Kasumi-1 (cell line): ENCODE measurements around the gene PIK3C2G.
"Not testable (repeated sequence)": the region's sequence is repeated elsewhere in the genome, so short reads cannot be mapped to it uniquely, and the experiment has no call there.

Experiments
- DNase-seq, 2 experiments: peaks; one replicate each; lab custom pipeline; 2025; lab: John Stamatoyannopoulos, UW

The PIK3C2G gene

DNA sequence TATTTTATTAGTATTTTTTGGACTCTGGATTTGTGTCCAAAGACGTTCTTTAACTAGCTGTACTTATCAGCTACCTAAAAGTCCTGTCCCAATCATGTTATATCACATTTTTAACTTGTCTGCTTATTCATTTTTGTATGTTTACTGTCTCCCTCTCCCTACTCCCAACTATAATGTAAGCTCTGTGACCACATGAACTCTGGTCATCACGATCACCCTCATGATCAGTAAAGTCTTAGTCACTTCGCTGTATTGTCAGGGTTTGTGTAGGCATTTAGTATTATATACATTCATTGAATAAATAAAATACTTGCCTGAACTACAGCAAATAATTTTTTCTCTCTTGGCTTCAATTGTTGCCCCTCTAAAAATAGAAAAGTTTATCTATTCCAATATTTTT is 211.0 kb downstream of the PIK3C2G start:
- DNase-seq: no peak

- DNase-seq: no peak
Measured at GRCh38 chr12:18472806-18473205, 211.5 kb downstream of the PIK3C2G start.

DNA sequence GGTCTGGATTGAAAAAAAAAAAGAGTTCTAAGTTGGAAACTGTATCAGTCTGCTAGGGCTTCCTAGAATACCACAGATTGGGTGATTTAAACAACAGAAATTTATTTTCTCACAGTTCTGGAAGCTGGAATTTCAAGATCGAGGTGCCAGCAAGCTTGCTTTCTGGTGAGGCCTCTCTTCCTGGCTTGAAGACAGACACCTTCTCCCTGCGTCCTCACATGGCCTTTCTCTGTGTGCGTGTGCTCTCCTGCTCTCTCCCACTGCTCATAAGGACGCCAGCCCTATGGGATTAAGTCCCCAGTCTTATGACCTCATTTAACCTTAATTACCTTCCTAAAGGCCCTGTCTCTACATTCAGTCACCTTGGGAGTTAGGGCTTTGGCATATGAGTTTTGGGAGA is 215.5 kb downstream of the PIK3C2G start:
- DNase-seq: no peak

DNA sequence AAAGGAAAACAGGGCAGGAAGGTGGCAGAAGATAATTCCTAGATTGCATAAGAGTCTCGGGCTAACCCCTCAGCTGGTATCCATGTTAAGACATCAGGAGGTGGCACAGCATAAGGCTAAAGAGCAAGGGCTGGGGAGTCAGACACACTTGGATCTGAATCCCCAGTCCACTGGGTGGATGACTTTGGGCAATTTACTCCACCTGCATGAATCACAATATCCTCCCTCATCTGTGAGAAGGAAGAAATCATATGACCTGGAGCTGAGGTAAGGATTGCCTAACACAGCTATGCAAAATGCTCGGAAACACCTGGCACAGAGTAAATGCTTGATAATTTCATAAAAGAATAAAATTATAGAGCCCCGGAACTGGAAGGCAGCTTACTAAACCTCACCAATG is 217.9 kb downstream of the PIK3C2G start:
- DNase-seq: no peak

GRCh38 chr12:18482601-18483120 is 221.3 kb downstream of the PIK3C2G start:
- DNase-seq: no peak

DNA sequence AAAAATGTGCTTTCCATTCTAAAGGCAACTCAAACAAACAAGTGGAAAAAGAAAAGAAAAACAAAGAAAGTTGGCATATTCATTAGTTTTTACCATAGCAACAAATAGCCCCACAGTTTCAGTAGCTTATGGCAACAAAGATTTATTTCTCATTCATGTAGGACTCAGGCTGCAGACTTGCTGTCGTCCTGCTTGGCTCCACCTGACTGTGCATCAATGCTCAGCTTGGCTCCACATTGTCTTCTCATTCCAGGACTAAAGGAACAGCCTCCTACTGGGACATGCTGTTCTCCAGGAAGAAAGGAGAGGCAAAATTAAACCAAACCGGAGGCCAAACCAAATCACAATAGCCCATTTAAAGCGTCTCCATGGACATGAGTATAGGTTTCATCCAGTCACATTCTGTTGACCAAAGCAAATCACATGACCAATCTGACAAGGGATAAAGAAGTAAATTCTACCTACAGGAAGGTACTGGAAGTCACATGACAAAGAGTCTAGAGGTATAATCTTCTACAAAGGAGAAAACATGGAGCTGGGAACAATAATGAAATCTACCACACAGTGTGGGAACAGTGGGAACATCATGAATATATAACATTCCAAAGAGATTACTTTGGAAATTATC is 222.5 kb downstream of the PIK3C2G start:
- no peak for DNase-seq

DNA sequence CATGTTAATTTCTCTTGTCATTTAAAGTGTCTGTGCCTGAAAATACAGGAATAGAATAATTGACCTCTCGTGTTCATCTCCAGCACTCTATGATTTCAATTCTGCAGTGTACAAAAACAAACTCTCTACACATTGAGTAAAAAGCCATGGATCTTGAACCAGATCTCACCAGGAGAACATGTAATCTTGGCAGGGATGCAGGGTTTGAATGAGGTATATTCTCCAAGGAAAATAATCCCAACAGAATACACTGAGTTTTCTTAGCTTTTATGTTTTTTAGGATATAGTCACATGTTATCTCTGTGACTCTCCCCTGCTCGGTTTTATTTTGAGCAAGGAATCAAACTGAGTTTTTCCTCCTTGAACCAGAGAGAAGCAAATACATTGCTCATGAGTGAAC is 224.7 kb downstream of the PIK3C2G start:
- no peak for DNase-seq

- no peak for DNase-seq
Measured at GRCh38 chr12:18487509-18487908, 226.2 kb downstream of the PIK3C2G start.

DNA sequence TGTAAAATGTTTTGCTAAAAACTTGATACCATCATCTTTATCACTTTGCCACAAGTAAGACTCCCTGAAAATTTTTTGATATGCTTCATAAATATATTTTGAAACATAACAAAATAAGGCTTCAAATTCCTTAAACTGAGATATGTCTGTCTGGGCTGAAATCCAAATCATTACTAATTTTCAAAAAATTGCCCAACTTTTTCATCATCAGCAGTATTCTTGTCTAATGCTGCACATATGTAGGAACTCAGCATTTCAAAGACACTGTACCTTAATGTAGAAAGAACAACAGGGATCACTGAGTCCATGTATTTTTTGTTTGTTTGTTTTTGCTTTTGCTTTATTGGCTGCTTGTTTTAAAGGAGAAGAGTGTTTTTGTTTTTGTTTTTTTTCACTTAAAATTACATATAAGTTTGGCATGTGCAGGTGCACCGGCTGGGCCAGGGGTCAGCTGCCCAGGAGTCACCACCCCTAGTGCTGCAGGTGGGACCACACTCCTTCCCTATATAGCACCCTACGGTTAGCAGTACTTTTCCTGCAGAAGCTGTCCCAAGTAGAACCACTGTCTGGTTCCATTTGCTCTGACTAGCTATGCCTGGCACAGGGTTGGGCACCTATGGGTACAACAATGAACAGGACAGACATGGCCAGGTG is 231.2 kb downstream of the PIK3C2G start:
- DNase-seq: no peak

- no peak for DNase-seq
Measured at GRCh38 chr12:18496156-18496555, 234.8 kb downstream of the PIK3C2G start.

DNA sequence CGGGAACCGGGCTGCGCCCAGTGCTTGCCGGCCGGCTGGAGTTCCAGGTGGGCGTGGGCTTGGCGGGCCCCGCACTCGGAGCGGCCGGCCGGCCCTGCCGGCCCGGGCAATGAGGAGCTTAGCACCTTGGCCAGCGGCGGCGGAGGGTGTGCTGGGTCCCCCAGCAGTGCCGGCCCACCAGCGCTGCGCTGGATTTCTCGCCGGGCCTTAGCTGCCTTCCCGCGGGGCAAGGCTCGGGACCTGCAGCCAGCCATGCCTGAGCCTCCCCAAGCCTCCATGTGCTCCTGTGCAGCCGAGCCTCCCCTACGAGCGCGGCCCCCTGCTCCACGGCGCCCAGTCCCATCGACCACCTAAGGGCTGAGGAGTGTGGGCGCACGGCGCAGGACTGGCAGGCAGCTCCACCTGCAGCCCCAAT is 238.8 kb downstream of the PIK3C2G start:
- not testable (repeated sequence) for DNase-seq

DNA sequence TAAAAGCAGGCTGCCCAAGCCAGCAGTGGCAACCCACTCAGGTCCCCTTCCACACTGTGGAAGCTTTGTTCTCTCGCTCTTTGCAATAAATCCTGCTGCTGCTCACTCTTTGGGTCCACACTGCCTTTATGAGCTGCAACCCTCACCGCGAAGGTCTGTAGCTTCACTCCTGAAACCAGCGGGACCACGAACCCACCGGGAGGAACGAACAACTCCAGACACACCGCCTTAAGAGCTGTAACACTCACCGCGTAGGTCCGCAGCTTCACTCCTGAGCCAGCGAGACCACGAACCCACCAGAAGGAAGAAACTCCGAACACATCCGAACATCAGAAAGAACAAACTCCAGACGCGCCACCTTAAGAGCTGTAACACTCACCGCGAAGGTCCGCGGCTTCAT is 239.4 kb downstream of the PIK3C2G start:
- not testable (repeated sequence) for DNase-seq

- DNase-seq: no peak
Measured at GRCh38 chr12:18502422-18502968, 241.2 kb downstream of the PIK3C2G start.

DNA sequence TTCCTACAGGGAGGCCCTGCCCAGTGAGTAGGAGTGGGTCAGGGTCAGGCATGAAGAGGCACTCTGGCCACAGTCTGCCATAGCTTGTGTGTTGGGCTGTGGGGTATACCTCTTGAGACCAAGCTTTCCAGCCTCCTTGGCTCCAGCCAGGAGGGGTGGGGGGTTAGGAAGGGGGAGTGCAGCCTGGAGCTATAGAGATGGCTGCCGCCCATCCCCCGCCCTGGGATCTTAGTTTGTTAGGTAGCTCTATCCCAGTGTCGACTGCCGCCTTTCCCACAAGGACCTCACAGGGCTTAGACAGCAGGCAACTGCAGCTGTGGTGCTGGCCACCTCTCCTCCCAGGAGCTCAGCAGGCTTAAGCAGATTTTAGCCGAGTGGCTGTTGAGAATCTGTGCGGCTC is 260.1 kb downstream of the PIK3C2G start:
- DNase-seq: no peak

DNA sequence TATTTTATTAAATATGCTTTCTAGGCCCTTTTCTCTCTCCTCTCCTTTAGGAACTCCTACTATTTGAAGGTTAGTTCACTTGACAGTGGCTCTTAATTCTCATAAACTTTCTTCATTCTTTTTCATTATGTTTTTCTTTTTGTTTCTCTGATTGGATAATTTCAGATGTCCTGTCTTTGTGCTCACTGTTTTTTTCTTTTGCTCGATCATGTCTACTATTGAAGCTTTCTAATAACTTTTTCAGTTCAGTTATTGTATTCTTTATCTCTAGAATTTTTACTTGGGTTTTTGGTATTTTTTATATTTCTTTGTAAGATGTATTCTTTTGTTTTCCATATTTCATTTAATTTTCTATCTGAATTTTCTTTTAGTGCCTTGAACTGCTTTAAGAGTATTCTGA is 261.5 kb downstream of the PIK3C2G start:
- no peak for DNase-seq

DNA sequence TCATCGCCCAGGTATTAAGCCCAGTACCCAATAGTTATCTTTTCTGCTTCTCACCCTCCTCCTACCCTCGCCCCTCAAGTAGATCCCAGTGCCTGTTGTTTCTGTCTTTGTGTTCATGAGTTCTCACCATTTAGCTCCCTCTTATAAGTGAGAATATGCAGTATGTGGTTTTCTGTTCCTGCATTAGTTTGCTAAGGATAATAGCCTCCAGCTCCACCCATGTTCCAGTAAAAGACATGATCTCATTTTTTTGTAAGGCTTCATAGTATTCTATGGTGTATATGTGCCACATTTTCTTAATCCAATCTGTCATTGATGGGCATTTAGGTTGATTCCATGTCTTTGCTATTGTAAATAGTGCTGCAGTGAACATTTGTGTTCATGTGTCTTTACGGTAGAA is 281.2 kb downstream of the PIK3C2G start:
- not testable (repeated sequence) for DNase-seq

DNA sequence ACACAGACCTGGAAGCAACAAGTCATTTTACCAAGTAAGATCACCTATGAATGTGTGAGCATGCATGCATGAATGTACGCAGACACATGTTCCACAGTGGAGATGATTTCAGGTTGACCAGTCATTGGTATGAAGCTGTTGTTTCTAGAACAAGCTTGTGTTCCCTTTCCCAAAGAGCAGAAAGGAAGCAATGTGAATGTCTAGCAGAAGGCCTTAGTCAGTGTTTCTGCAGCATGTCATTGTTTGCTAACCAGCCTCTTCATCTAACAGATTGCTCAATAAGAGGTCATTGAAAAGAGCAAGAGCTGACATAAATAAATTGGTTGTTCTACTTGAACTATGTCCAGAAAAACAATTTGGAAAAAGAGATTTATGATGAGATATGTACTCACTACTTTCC is 285.1 kb downstream of the PIK3C2G start:
- no peak for DNase-seq

DNA sequence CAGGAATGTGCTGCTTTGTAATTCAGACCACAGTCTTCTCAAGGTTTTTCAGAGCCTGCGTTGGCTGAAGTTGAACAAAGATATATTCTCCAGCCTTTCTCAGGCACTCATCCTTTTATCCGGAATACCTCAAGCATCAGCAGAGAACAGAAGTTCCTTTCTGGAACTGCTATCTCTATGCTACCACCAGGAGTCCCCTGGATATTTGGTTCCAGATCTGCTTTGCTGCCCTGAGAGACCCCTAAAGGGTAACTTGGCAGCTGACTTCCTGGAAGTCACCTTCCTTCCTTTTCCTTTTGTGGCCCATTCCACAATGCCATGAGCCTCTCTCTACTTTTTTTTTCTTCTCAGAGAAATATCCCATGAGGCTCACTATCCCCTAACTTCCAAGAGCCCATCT is 288.3 kb downstream of the PIK3C2G start:
- DNase-seq: peak in 1 of 2 experiments; percentile 23

- no peak for DNase-seq
Measured at GRCh38 chr12:18551106-18551505, 289.8 kb downstream of the PIK3C2G start.

DNA sequence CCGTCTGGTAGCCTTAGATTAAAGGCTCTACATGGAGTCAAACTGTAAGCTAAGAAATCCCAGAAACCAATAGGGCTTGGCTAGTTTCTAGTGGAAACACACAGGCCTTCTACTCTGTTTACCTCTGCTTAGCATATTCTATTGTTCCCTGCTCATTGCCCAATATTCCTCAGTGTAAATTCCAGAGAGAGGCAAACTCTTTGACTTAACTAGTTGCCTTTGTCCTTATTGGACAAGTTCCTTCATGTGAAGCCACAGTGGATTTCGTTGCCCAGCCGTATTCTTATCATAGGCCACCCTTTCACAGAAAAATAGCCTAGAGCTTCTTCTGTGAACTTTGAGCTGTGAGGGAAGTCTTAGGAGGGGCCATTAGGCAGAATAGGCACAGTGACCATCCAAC is 290.4 kb downstream of the PIK3C2G start:
- DNase-seq: no peak

DNA sequence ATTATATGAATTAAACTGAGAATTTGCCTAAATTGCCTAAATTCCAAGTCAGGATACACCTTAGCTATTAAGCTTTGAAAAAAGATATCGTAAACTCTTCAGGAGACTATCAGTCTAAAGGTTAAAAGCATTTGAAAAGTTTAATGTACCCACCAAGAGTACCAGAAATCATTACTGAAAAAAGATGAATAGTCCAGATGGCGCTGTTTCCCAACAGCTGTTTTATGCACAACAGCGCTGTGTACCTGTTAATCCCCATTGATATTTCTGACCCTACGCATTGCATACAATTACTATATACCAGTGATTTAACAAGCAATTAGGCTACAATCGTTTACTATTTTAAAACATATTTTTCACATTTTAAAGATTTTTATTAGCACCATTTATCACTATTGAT is 291.5 kb downstream of the PIK3C2G start:
- no peak for DNase-seq

- DNase-seq: no peak
Measured at GRCh38 chr12:18556161-18556560, 294.8 kb downstream of the PIK3C2G start.

DNA sequence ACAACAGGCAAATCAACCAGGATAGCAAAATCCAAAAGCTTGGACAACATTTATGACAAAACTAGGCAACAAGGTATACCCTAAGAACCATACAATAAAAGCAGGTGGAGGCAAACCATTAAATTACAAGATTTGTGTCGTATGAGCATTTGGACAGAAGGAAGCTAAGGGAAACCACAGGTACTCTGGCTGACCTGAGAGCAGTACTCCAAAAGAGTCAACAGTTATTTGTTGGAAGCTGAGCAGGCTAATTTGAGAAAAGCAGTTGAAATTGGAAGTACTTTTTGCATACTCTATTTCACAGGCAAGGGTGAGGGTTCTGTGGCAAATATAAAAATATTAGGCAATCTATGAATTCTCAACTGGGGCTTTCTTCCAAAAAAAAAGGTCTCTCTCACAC is 297.9 kb downstream of the PIK3C2G start:
- DNase-seq: no peak

- DNase-seq: no peak
Measured at GRCh38 chr12:18562531-18562930, 301.2 kb downstream of the PIK3C2G start.
